Measurements from ENCODE around the gene TM7SF2.
"Not testable (repeated sequence)": the region's sequence is repeated elsewhere in the genome, so short reads cannot be mapped to it uniquely, and the experiment has no call there.

TM7SF2 gene

GRCh38 chr11:65113839-65114238 is 2.2 kb downstream of the TM7SF2 start:
- DNase-seq: no peak

- DNase-seq: no peak
Observed at GRCh38 chr11:65114538-65115171, 3.0 kb downstream of the TM7SF2 start.

GRCh38 chr11:65115361-65116082 is 3.9 kb downstream of the TM7SF2 start:
- DNase-seq: no peak

- DNase-seq: peak; percentile 54
Observed at GRCh38 chr11:65116370-65117205, 4.9 kb downstream of the TM7SF2 start.

GRCh38 chr11:65117206-65118096 is 5.8 kb downstream of the TM7SF2 start, which contains the start of gene ZNHIT2:
ZNHIT2 (minus strand) TSS chr11:65117701; CDS start chr11:65117653, 48 bp downstream.
- DNase-seq: peak; percentile 92

GRCh38 chr11:65118097-65118837 is 6.6 kb downstream of the TM7SF2 start:
- no peak for DNase-seq

GRCh38 chr11:65118891-65119669 is 7.4 kb downstream of the TM7SF2 start:
- not testable (repeated sequence) for DNase-seq

- no peak for DNase-seq
Observed at GRCh38 chr11:65119670-65119995, 8.0 kb downstream of the TM7SF2 start.

GRCh38 chr11:65120831-65121230 is 9.2 kb downstream of the TM7SF2 start:
- DNase-seq: no peak

- no peak for DNase-seq
Observed at GRCh38 chr11:65121447-65121864, 9.8 kb downstream of the TM7SF2 start.

- DNase-seq: peak; percentile 88
Observed at GRCh38 chr11:65121865-65122696, 10.4 kb downstream of the TM7SF2 start, which contains the start of the genes FAU and MRPL49. FAU (minus strand) TSS chr11:65122134; CDS start chr11:65121813, 321 bp downstream. MRPL49 (plus strand) TSS chr11:65122321; CDS start chr11:65122347, 26 bp downstream.

GRCh38 chr11:65124480-65125196 is 13.0 kb downstream of the TM7SF2 start:
- no peak for DNase-seq

- DNase-seq: no peak
Observed at GRCh38 chr11:65125197-65126056, 13.8 kb downstream of the TM7SF2 start.

- DNase-seq: no peak
Observed at GRCh38 chr11:65126624-65127274, 15.1 kb downstream of the TM7SF2 start.

GRCh38 chr11:65127473-65128181 is 16.0 kb downstream of the TM7SF2 start:
- DNase-seq: no peak

Data from right kidney (tissue), 1 donor.